Left hindlimb (tissue), 1 donor: ENCODE data around the gene ARID1B.
"Not testable (repeated sequence)": the region's sequence is repeated elsewhere in the genome, so short reads cannot be mapped to it uniquely, and the experiment has no call there.

Experiments used
- DNase-seq: peaks from one replicate; pipeline ENCODE4 v3.0.0-alpha.2; 2018

ARID1B gene

DNA sequence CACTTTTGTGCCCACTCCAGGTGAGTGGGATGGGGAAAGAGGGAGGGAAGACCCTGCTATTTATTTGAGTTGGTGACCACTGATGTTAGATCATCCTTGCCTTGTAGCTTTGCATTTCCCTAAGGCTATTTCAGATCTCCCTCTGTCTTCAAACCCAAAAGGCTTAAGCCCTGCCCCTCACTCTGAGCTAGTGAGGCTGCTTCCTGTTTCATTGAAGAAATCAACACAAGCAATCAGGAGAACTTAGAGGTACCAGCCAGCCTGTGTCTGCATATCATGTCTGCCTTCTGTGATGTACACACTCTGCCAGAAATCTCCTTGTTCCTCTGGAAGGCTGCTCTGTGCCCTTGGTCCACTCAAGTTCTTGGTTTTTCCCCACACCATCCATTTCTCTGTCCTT, 135.3 kb downstream of the ARID1B start:
- no peak for DNase-seq

DNA sequence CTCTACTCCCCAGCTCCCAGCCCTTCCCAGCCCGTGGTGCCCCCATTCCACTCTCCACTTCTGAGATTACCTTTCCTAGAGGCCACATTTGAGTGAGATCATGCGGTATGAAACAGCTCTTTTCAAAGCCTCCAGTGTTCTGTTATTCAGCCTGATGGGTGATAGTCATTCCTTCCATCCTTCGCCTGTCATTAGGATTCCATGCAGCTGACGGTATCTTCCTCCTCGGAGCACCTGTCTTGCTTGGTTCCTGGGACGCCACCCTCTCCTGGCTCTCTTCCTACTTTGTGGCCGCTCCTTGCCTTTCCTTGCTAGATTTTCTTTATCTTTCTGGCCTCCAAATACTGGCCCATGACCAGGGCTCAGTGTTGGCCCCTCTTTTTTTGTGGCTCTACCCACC, 137.0 kb downstream of the ARID1B start:
- no peak for DNase-seq

DNA sequence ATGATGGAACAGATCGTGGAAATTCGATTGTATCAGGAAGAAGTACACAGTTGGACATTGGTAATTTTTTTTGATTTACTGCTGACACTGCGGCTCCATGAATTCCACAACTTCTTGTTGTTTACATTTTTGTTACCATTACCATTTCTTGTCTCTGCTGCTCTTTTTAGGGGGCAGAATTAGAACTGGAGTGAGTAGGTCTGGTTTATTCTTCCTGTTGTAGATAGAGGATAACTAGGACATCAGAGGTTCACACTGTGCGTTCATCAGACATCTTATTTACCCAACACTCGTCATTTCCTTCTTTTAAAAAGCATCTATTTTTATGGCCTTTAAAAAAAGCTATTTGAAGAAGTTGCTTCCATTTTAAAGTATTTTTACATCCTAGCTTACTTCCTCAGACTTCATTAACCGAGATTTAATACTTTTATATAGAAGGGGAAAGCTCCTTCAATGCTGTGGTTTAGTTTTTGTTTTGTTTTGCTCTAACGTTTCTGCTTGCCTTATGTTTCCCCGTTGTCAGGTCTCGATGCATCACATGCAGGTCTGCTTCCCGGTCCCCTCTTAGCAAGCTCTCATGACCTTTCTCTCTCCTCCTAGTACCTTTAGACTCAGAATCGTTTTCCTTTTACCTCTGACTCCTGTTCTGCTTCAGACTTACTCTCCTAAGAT, 139.1 kb downstream of the ARID1B start:
- DNase-seq, result no peak

DNA sequence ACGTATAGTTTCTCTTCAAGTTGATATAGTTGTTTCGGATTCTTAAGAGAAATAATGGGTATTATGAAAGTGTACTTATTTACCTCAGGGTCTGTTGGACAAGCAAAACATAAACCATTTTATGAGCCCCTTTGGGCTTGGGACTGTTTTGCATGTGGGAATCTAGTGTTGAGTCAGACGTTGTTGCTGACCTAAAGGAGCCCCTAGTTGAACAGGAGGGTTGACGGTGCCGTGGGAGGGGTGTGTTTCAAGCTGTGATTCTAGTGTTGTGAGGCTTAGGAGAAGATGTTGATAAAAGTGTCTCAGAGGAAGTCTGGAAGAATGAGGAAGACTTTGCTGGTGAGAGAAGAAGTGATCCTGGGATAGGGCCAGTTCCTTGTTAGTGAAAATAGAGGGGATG, 140.0 kb downstream of the ARID1B start:
- no peak for DNase-seq

DNA sequence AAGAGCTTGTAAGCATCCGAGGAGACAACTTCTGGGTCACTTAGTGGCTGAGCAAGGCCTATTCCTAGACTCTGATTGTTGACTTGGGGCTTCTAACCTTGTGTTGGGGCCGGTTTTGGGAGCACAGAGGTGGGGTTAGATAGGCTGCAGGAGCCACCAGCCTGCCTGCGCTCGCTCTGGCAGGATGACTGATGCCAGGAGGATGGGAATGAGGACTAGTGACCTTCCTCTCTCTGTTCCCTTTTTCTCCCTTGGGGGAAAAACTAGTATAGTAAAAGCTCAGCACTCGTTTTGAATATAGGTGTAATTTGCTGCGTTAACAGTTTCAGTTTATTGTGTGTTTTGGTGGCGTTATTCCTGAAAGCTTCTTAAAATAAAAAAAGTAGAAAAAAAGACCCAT, 141.5 kb downstream of the ARID1B start:
- DNase-seq, result no peak

DNA sequence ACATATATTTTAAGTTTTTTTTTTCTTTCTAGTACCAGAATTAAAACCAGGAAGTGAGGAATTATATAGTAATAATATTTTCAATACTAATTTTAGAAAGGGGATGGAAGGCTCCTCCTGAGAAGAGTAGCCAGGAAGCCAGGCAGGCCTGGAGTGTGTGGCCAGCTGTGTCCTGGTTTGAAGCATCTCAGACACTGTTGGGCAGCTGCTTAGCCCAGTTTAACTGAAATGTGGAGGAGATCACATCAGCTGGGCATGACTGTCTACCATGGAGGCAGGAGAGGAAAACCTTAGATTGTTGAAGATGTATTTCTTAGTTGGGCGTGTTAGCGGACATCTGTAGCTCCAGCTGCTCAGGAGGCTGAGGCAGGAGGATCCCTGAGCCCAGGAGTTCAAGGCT, 142.2 kb downstream of the ARID1B start:
- no peak for DNase-seq

DNA sequence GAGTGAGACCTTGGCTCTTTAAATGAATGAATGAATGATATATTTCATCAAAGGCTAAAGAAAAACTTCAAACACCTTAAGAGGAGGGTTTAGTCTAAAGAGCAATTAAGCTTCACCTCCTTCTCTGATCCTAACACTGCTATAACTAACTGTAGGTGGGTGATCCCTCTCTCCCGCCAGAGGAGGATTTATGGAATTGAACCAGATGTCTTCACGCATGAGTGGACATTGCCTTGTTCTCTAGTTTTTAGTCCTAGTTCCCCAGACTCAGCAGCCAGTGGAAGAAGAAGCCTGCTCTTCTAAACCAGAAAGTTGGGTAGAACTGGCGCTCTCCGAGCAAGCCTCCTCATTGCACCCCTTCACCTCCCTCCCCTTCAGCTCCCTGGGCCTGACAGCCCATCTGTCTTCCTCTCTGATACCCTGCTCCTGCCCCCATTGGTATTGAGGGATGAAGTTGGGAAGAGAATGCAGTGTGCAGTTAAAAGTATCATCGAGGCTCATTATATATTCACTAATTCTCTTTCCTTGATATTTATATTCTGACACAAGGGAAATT, 142.7 kb downstream of the ARID1B start:
- DNase-seq, result no peak

DNA sequence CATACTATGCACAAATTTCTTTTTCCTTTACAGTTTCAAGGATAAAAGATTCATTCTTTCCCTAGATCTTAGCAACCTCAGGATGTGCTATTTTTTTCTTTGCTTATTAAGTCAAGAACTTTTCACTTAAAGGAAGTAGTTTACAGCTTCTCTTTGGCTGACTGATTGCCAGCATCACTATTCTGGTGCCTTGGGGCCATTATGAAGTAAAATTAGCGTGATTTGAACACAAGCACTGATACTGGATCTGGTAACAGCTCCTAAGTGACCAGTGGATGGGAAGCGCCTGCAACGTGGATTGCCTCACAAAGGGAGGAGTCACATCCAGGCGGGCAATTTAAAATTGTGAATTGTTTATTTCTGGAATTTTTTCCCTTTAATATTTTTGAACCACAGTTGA, 147.1 kb downstream of the ARID1B start:
- DNase-seq, result no peak

DNA sequence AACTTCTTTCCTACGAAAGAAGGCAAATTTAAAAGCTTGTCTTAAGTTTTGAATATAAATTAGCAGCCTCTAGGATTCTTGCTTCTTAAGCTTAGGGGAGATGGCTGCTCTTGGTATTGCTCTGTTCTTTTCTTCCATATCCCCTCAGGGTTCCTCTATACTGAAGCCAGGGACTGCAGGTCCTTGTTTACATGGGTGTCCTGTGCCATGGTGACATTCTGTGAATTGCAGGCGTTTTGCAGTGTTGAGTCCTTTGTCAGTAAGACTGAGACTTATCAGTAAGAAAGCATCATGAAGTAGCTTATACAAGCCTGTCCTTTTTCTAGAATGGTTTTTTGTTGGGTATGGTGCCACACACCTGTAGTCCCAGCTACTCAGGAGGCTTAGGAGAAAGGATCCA, 147.8 kb downstream of the ARID1B start:
- no peak for DNase-seq

DNA sequence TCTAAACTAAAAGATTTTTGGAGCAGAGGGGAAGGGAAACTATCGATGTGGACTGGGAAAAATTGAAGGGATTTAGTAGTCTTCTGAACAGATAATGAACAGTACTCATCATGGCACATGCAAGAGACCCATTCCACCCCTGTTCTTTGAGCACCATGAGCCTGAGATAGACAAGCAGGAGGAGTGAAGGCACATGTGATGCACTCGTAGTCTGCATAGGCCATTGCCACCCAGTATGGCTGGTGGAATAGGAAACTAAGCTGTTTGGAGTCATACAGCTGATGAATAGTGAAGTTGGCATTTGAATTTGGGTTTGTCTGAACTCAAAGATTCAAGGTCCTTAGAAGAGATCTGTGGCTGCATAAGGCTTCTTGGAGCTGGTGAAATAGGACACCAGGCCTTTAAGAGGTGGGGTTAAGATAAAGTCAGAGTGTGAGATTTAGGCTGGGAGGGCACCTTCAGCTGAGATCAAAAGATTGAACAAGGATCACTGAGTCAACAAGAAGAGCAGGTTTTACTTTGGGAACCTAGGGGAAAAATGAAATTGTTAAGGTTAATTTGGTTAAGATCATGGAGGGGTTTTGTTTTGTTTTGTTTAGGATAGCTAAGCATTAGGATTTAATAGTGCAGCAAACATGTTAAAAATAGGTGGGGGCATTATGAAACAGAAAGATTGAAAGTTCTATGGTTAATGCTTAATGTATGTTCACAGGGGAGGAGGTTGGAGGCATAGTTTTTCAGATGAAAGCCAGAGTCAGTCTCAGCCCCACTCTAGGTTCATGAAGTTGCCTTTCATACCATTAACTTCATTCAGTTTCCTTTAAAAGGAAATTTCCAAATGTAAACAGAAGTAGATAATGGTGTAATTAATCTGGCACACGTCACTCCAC, 148.8 kb downstream of the ARID1B start:
- no peak for DNase-seq

DNA sequence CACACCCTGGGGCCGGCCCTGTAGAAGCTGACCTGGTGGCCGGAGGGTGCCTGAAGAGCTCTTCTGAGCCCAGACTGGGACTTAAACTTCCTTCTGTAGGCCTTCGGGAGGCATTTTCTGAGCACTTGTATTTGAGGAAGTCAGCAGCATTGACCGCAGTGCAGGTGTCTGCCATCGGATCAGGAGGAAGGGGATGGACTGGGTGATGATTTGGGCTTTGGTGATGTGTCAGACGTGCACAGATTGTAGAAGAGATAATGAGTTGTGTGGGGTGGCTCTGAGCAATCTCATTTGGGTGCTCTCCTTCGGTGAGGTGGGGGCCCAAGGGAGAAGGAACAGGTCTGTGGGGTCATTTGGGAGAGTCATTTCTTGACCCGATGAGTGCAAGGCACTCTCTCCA, 150.9 kb downstream of the ARID1B start:
- no peak for DNase-seq

DNA sequence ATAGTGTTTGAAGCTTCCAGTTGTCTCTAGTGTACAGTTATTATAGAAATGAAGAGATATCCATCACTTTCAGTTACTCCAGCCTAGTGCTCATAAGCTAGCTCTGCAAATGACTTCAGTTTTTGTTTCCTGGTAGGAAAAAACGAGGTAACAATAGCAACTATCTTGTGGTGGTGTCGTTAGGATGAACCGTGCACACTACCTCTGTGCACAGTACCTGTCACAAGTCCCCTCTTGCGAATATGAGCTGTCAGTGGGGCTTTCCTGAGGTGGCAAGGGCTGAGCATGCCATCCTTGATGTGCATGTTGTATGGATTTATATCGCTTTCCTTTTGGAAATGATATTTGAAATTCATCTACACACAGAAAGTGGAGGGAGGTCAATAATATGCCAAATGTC, 151.8 kb downstream of the ARID1B start:
- no peak for DNase-seq

DNA sequence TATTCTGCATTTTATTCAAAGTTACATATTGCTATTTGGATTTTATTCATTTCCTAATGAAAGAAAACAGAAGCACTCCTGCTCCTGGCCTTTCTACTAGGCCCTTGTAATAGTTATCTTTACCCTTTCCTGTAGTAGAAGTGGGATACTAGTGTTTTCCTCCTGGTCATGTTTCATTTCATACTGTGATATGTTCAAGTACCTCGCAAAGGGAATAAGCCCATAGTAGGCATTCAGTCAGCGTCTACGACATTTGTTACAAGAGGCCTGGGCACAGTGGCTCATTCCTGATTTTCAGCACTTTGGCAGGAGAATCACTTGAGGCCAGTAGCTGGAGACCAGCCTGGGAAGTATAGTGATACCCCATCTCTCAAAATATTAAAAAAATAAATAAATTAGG, 154.1 kb downstream of the ARID1B start:
- no peak for DNase-seq

DNA sequence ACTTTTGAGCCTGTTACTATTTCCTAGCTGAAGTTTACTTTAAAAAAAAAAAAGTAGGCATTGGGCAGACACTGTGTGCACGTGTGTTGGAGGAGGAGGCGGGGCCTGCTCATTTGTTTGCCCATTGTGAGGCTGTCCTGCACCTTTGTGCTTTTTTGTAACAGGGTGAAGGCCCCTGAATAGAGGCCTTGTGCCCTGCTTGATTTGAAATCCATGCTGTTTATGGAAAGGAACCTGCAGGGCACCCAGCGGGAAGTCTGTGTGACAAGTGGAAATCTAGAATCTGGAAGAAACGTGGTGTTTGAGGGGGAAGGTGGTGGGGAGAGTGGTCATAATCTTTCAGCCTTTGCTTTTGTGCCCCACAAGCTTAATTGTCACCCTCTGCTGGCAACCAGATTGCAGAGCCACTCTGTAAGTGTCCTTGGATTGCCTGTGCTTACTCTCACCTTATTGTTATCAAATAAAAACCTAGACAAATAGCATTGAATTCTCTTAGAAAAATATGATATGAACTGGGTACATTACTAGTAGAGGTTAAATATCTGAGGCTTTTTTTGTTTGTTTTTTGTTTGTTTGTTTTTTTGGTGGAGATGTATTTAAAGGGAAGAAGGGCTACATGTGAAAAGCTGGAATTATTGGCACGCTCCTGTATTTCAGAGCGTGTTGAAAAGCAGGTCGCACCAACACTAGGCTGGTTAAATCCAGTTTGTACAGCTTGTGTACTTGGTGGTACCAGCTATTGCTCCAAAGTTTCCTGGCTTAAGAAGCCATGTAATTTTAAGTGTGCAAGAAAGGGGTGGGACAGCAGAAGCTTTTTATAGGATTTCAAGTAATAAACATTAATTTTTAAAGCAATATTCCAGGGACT, 156.3 kb downstream of the ARID1B start:
- no peak for DNase-seq

DNA sequence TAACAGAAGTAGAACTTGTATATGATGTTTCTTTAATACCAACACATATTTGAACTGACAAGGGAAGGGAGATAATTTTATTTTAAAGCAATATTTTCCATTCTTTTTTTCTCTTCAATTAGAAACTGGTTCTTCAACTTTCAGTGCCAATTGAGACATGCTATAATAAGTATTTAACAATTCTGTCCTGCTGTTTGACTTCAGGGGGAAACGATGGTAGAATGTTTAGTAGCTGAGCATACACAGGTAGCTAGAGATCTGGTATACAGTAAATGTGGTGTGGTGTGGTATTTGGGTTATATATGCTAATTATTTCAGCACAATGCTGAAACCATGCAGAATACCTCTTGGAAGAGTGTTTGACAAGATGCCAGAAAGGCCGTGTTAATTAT, 156.9 kb downstream of the ARID1B start:
- DNase-seq, result no peak

DNA sequence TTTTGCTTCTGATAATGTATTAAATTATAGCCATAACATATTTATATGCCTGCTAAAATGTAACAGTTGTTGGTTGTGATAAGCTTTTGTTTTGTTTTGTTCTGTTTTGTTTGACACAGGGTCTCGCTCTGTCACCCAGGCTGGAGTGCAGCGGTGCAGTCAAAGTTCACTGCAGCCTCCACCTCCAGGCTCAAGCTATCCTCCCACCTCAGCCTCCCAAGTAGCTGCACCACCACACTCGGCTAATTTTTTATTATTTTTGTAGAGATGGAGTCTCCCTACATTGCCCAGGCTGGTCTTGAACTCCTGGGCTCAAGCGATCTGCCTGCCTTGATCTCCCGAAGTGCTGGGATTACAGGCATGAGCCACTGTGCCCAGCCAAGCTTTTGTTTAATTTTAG, 157.8 kb downstream of the ARID1B start:
- DNase-seq, result no peak

DNA sequence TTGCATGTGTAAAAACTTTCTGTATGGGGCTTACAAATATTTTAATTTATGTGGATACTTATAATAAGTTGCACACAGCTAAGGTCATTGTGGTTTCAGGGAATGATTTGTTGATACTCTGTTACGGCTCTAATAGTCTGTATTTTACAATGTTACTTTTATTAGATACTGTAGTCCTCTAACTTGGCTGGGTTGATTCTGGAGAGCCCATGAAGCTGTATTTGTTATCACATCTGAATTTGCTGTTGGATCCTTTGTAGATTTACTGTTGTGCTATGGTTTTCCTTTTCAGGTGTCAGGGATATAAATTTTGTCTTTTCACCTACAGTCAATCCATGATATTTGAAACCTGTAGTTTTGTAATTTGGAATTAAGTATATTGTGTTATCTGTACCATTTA, 161.0 kb downstream of the ARID1B start:
- no peak for DNase-seq

DNA sequence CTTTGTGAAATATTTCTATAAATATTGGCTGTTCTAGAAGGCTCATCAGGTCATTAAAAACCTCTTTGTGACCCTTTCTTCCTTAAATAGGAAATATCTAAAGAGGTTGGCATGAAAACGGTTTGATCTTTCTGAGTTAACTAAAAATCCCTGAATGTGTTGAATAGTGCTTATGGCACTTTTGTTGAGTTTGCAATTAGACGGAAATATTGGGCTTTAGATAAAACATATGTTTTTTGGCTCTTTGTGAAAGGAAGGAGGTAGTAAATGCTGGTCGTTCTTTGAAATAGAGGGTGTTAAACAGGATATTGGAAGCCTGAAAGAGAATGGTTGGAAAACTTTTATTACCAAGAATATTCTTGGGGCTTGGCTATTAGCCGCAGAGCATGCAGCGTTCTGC, 163.0 kb downstream of the ARID1B start:
- no peak for DNase-seq

DNA sequence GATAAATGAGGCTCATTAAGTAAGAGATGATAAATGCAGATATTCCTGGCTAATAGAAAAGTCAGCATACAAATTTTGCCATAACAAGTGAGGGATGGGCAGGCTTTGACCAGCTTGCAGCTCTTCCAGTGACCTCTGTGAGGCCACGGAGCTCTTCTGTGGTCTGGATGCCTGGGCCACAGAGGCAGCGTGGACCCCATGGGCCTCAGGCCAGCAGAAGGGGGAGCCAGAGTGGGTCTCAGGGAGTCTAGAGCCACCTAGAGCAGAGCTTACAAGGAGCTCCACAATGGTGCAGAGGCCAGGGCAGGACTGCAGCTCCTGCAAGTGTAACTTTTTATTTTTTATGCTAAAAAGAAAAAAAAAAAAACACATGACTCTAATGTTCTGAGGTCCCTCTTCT, 165.1 kb downstream of the ARID1B start:
- no peak for DNase-seq

DNA sequence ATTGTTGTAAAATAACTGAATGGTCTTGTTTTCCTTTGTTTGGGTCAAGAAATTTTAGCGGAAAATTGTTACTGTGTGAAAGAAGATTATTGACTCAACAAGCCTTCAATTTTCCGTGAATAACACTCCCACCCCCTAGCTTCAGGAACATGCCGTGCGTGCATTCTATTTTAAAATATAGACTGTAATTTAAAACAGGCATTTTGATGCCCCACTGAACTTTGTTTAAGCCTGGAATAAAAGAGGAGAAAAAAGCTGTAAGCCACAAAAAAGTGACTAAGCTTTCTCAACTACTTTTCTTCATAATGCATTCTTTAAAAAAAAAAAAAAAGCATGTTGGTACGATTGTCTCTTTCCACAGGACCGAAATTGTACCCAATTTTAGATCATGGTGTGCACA, 166.0 kb downstream of the ARID1B start:
- no peak for DNase-seq

DNA sequence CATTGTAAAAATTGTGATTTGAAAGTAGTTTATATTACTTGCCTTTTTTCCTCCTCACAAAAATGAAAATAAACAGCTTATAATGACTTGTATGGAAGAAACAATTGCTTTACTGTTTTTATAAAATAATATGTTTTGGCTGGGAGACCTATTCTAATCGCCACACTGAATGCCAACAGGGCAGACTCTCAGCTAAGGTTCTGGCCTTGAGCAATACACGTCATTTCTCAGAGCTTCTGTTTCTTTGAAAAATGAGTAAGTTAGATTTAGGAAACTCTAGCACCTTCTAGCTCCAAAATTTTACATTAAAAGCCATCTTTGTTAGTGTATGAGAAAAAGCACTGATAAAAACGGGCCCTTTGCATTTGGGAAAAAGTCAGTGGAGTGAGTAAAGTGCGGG, 166.6 kb downstream of the ARID1B start:
- no peak for DNase-seq

DNA sequence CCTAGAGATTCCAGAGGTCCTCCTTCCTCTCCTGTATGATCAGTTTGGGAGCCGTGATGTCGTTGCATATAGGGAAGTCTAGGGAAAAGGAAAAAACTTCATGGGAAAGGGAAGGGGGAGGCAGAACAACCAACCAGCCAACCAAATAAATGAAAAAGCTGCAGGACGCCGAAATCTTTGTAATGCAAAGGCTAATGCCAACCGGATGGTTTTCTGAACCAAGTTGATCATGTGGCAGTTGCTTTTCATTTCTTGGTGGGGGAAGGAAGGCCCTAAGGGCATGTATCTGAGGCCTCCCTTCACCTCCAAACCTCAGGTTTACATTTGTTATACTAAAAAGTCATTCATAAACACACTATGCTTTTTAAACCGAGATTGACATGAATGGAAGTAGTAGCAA, 167.2 kb downstream of the ARID1B start:
- no peak for DNase-seq

DNA sequence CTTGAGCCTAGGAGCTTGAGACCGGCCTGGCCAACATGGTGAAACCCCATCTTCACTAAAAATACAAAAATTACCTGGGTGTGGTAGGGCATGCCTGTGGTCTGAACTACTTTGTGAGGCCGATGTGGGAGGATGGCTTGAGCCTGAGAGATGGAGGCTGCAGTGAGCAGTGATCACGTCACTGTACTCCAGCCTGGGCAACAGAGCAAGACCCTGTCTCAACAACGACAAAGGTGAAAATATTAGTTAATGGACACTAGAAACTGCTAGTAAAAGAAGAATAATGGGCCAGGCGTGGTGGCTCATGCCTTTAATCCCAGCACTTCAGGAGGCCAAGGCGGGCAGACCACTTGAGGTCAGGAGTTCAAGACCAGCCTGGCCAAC, 168.6 kb downstream of the ARID1B start:
- not testable (repeated sequence) for DNase-seq
